GM20000 (cell line): ENCODE results near the gene POLK.
"Not testable (repeated sequence)": the region's sequence is repeated elsewhere in the genome, so short reads cannot be mapped to it uniquely, and the experiment has no call there.

Experiments used
- DNase-seq: peaks from one replicate; pipeline ENCODE4 v3.0.0; 2012; ENCODE audit warnings: low spot score
- TF ChIP-seq, protein P1 (sequence below): IDR thresholded peaks from 2 replicates; pipeline ENCODE4 v1.5.1; 2012; ENCODE audit warnings: mild to moderate bottlenecking, control low read depth; ENCODE audit errors: extremely low read depth, missing control alignments

Gene POLK

GRCh38 chr5:75547812-75548211, 36.1 kb downstream of the POLK start:
- no peak for DNase-seq
- TF ChIP-seq, protein P1, sequence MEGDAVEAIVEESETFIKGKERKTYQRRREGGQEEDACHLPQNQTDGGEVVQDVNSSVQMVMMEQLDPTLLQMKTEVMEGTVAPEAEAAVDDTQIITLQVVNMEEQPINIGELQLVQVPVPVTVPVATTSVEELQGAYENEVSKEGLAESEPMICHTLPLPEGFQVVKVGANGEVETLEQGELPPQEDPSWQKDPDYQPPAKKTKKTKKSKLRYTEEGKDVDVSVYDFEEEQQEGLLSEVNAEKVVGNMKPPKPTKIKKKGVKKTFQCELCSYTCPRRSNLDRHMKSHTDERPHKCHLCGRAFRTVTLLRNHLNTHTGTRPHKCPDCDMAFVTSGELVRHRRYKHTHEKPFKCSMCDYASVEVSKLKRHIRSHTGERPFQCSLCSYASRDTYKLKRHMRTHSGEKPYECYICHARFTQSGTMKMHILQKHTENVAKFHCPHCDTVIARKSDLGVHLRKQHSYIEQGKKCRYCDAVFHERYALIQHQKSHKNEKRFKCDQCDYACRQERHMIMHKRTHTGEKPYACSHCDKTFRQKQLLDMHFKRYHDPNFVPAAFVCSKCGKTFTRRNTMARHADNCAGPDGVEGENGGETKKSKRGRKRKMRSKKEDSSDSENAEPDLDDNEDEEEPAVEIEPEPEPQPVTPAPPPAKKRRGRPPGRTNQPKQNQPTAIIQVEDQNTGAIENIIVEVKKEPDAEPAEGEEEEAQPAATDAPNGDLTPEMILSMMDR, result no peak

DNA sequence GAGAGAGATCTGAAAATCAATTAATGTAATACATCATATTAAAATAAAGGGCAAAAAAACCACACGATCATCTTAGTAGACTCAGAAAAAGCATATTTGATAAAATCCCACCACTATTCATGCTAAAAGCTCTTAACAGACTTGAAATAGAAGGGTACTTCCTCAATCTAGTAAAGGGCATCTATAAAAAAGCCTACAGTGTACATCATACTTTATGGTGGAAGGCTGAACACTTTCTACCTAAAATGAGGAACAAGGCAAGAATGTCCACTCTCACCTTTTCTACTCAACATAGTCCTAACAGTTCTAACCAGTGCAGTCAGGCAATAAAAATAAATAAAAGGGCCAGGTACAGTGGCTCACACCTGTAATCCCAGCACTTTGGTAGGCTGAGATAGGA, 38.9 kb downstream of the POLK start:
- TF ChIP-seq, protein P1, result no peak
- no peak for DNase-seq

- DNase-seq, result no peak
Measured at GRCh38 chr5:75551471-75551870, 39.8 kb downstream of the POLK start.

GRCh38 chr5:75552764-75553163, 41.1 kb downstream of the POLK start:
- TF ChIP-seq, protein P1, result no peak
- DNase-seq, result no peak

More at GRCh38 chr5:75551471-75551870, 39.8 kb downstream of the POLK start:
- TF ChIP-seq, protein P1, result no peak

DNA sequence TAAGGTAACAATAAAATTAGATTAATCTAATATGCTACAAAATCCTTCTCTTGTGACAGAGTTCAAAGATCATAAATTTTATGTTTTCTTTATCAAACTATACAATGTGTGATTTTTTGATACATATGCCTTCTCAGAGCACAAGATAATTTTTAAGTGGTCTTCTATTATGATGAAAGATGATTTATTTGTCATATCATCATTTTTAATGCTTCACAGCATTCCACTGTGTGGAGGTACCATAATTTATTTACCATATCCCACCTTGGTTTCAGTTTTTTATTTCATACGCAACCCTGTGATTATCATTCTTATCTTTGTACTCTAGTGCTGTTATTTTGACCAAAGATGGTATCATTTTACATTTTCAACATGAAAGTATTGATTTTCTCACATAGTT, 41.7 kb downstream of the POLK start:
- DNase-seq, result no peak
- TF ChIP-seq, protein P1, result no peak

- DNase-seq, result no peak
- TF ChIP-seq, protein P1, result no peak
Measured at GRCh38 chr5:75558221-75558620, 46.5 kb downstream of the POLK start.

DNA sequence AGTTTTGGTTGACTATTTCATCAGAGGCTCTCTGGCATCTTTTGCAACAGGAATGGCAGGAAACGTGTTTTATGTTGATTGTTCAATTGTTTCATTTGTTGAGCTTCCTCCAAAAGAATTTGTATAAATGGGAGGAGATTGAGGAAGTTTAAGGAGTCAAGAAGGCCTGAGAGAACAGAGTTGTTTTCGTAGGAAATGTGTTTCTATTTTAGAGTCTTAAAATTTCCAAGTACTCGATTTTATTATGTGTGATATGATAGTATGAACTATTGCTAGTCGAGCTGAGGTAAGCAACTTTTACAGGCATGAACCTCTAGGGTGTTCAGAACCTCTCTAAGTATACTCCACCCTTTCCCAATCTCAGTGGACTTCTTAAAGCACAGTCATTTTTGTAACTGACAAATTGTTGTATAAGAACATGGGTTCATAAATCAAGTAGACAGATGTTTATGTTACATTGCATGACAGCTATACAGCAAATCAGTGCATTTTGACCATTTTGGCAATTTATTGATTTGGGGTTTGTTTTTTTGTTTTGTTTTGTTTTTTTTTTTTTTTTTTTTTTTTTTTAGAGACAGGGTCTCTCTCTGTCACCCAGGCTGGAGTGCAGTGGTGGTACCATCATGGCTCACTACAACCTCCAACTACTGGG, 47.4 kb downstream of the POLK start:
- TF ChIP-seq, protein P1, result no peak
- no peak for DNase-seq

DNA sequence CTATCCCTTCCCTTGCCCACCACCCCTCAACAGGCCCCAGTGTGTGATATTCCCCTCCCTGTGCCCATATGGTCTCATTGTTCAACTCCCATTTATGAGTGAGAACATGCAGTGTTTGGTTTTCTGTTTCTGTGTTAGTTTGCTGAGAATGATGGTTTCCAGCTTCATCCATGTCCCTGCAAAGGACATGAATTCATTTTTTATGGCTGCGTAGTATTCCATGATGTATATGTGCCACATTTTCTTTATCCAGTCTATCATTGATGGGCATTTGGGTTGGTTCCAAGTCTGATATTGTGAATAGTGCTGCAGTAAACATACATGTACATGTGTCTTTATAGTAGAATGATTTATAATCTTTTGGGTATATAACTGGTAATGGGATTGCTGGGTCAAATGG, 49.0 kb downstream of the POLK start:
- DNase-seq, result not testable (repeated sequence)

- DNase-seq, result not testable (repeated sequence)
Measured at GRCh38 chr5:75565991-75566709, 54.5 kb downstream of the POLK start.
